Naive thymus-derived CD8-positive, alpha-beta T cell (primary cell): Measurements from ENCODE around the gene HAVCR1. TPM values are rescaled to one million over a fixed set of nuclear protein-coding genes. Genes with fewer than 3 reads are reported as not detected.
A peak's percentile ranks its signal among the peaks of the same experiment; 100 is the strongest.

Source experiments
- ATAC-seq, 2 donors: fragments of 150-1000 bp; cut with Tn5 transposase in 1 of 2; sonication (Bioruptor Pico), chemical (Tn5 transposase) in 1 of 2; 1 replicate in 1 of 2; 2 replicates in 1 of 2; pipeline ENCODE4 v1.10.0; 2021; ENCODE audit warnings: mild to moderate bottlenecking in 2 of 2, moderate library complexity in 2 of 2
- POLR2A ChIA-PET: fragments of 350-600 bp; sonication (Branson Sonifier 250); formaldehyde crosslinking; loops from one replicate; lab custom pipeline; 2021; ENCODE audit warnings: antibody characterized with exemption; lab: Charles Lee
- DNase-seq, 10 donors: peaks; one replicate each; pipeline versions ENCODE4 v3.0.0 to v3.0.0-alpha.2; 2020 to 2022
- H3K27ac Mint-ChIP-seq, 10 donors: one replicate each; pipeline ENCODE4 v1.8.0; 2020 to 2022; ENCODE audit warnings: mild to moderate bottlenecking in 10 of 10, mixed read lengths in 10 of 10, moderate library complexity in 4 of 10, inconsistent platforms in 1 of 10
- H3K27me3 Mint-ChIP-seq, 5 donors: one replicate each; pipeline ENCODE4 v1.8.0; 2021 to 2022; ENCODE audit warnings: mixed read lengths in 5 of 5
- H3K36me3 Mint-ChIP-seq, 3 donors: one replicate each; pipeline ENCODE4 v1.8.0; 2020 to 2022; ENCODE audit warnings: mixed read lengths in 3 of 3, mild to moderate bottlenecking in 2 of 3, inconsistent platforms in 1 of 3
- H3K4me1 Mint-ChIP-seq, 4 donors: one replicate each; pipeline ENCODE4 v1.8.0; 2021 to 2022; ENCODE audit warnings: mixed read lengths in 4 of 4
- H3K4me3 Mint-ChIP-seq, 10 donors: one replicate each; pipeline ENCODE4 v1.8.0; 2020 to 2022; ENCODE audit warnings: mild to moderate bottlenecking in 10 of 10, mixed read lengths in 10 of 10, moderate library complexity in 6 of 10, inconsistent platforms in 1 of 10
- H3K9me3 Mint-ChIP-seq, 9 donors: one replicate each; pipeline ENCODE4 v1.8.0; 2020 to 2022; ENCODE audit warnings: mixed read lengths in 9 of 9, mild to moderate bottlenecking in 3 of 9, inconsistent platforms in 1 of 9, moderate library complexity in 1 of 9
- polyA plus RNA-seq, 3 donors: library from polyadenylated mRNA; unstranded; fragments of 300-500 nt; fragmentation: Illumina TruSeq; gene quantifications; one replicate each; pipeline ENCODE4 v1.2.3, GENCODE V29; 2021
- total RNA-seq, 8 experiments: library from RNA in 2 of 8; stranded (reverse) in 2 of 8; gene quantifications; one replicate each; pipeline ENCODE4 v1.2.3 and lab custom pipeline; 2021 to 2026

HAVCR1 gene
- total RNA-seq (10 to 100 TPM; 26.5 to 30.2 TPM), polyA plus RNA-seq (1 to 10 TPM; 2.3 to 4.7 (median 4.6) TPM), total RNA-seq (lab: John Stamatoyannopoulos, UW) (0.26 to 20.7 (median 7.9) reads per million in 6 experiments)

GRCh38 chr5:157059093-157059539 lies at the start of gene HAVCR1:
Gene HAVCR1 (minus strand): TSS chr5:157059116. CDS start chr5:157057943, 1,173 bp downstream.
- no peaks in the 10 kb centered on the region for H3K27me3 Mint-ChIP-seq
- DNase-seq: no peak
- no peak for ATAC-seq
- peak within 1 kb of the TSS in 2 of 10 donors; percentile 14 to 29 for H3K27ac Mint-ChIP-seq
- peaks cover 0 to 6% (median 0%) of the 10 kb centered on the region in 4 donors for H3K4me1 Mint-ChIP-seq
- H3K36me3 Mint-ChIP-seq: no peaks in the 10 kb centered on the region
- no peaks in the 10 kb centered on the region for H3K9me3 Mint-ChIP-seq
- H3K4me3 Mint-ChIP-seq: no peak within 1 kb of the TSS
- POLR2A ChIA-PET: no interaction called here

- peak overlapping the region in 9 of 10 donors; percentile 2 to 83 (median 39) for H3K4me3 Mint-ChIP-seq
- POLR2A ChIA-PET: interaction anchor here (0.7 to 3.9 kb wide), 3 partner anchors 14 to 57 kb away, joined by 4 to 17 read pairs (median 5); partner anchors contain the start of gene MED7
These were observed 48.6 kb upstream of the HAVCR1 start for GRCh38 chr5:157107508-157107907.

GRCh38 chr5:157106630-157107461 lies 47.9 kb upstream of the HAVCR1 start:
- Mint-ChIP-seq H3K4me1 (peaks cover 18 to 63% (median 42%) of the 10 kb centered on the region in 4 donors), H3K9me3 (no peaks in the 10 kb centered on the region), H3K36me3 (peaks cover 0 to 25% (median 6%) of the 10 kb centered on the region in 3 donors), H3K27ac (peak overlapping the region in 8 of 10 donors; percentile 8 to 86 (median 45)), H3K27me3 (no peaks in the 10 kb centered on the region), H3K4me3 (peak overlapping the region; percentile 22 to 83 (median 40))
- ATAC-seq: no peak
- POLR2A ChIA-PET: interaction anchor here (0.7 to 3.9 kb wide), 4 partner anchors 13 to 158 kb away, joined by 4 to 17 read pairs (median 4); partner anchors contain the start of gene MED7
- no peak for DNase-seq

More at GRCh38 chr5:157107508-157107907, 48.6 kb upstream of the HAVCR1 start:
- ATAC-seq: no peak
- Mint-ChIP-seq H3K9me3 (no peaks in the 10 kb centered on the region), H3K36me3 (peaks cover 0 to 23% (median 6%) of the 10 kb centered on the region in 3 donors), H3K4me1 (peaks cover 18 to 63% (median 42%) of the 10 kb centered on the region in 4 donors), H3K27ac (peak overlapping the region in 6 of 10 donors; percentile 2 to 72 (median 44)), H3K27me3 (no peaks in the 10 kb centered on the region)
- DNase-seq: no peak

- H3K4me3 Mint-ChIP-seq: no peak overlapping the region
- H3K27me3 Mint-ChIP-seq: no peaks in the 10 kb centered on the region
- H3K4me1 Mint-ChIP-seq: peaks cover 5 to 20% (median 7%) of the 10 kb centered on the region in 4 donors
- H3K9me3 Mint-ChIP-seq: no peaks in the 10 kb centered on the region
- DNase-seq: no peak
- peaks cover 0 to 29% (median 2%) of the 10 kb centered on the region in 3 donors for H3K36me3 Mint-ChIP-seq
- peak overlapping the region in 3 of 10 donors; percentile 1 to 55 (median 31) for H3K27ac Mint-ChIP-seq
- no peak for ATAC-seq
- POLR2A ChIA-PET: no interaction called here
These were observed 41.3 kb upstream of the HAVCR1 start for GRCh38 chr5:157100140-157100679.

GRCh38 chr5:157088342-157088990 lies 29.6 kb upstream of the HAVCR1 start:
- H3K27me3 Mint-ChIP-seq: no peaks in the 10 kb centered on the region
- H3K4me1 Mint-ChIP-seq: peaks cover 0 to 4% (median 0%) of the 10 kb centered on the region in 4 donors
- no peak overlapping the region for H3K4me3 Mint-ChIP-seq
- peaks cover 9 to 43% (median 15%) of the 10 kb centered on the region in 3 donors for H3K36me3 Mint-ChIP-seq
- no peak for DNase-seq
- peak overlapping the region; percentile 9 to 63 (median 39) for H3K27ac Mint-ChIP-seq
- H3K9me3 Mint-ChIP-seq: peaks cover 0 to 2% (median 0%) of the 10 kb centered on the region in 9 donors
- POLR2A ChIA-PET: no interaction called here
- no peak for ATAC-seq

GRCh38 chr5:157086751-157087359 lies 27.9 kb upstream of the HAVCR1 start:
- no peaks in the 10 kb centered on the region for H3K27me3 Mint-ChIP-seq
- peaks cover 0 to 4% (median 0%) of the 10 kb centered on the region in 4 donors for H3K4me1 Mint-ChIP-seq
- H3K4me3 Mint-ChIP-seq: no peak overlapping the region
- H3K9me3 Mint-ChIP-seq: peaks cover 0 to 2% (median 0%) of the 10 kb centered on the region in 9 donors
- POLR2A ChIA-PET: no interaction called here
- peaks cover 13 to 42% (median 14%) of the 10 kb centered on the region in 3 donors for H3K36me3 Mint-ChIP-seq
- peak overlapping the region in 1 of 10 donors; percentile 2 for H3K27ac Mint-ChIP-seq
- ATAC-seq (no peak), DNase-seq (no peak)

GRCh38 chr5:157085930-157086329 lies 27.0 kb upstream of the HAVCR1 start:
- ATAC-seq (no peak), DNase-seq (no peak)
- Mint-ChIP-seq H3K9me3 (peaks cover 0 to 2% (median 0%) of the 10 kb centered on the region in 9 donors), H3K4me3 (no peak overlapping the region), H3K36me3 (peaks cover 8 to 34% (median 13%) of the 10 kb centered on the region in 3 donors), H3K4me1 (peaks cover 0 to 4% (median 0%) of the 10 kb centered on the region in 4 donors), H3K27me3 (no peaks in the 10 kb centered on the region), H3K27ac (no peak overlapping the region)
- POLR2A ChIA-PET: no interaction called here

- Mint-ChIP-seq H3K4me3 (no peak overlapping the region), H3K27me3 (no peaks in the 10 kb centered on the region), H3K36me3 (peaks cover 3 to 4% (median 4%) of the 10 kb centered on the region in 3 donors), H3K27ac (no peak overlapping the region), H3K4me1 (peaks cover 0 to 2% (median 0%) of the 10 kb centered on the region in 4 donors), H3K9me3 (peaks cover 0 to 2% (median 0%) of the 10 kb centered on the region in 9 donors)
- no peak for DNase-seq
- ATAC-seq: no peak
- POLR2A ChIA-PET: interaction anchor here (0.6 kb wide), 1 partner anchor 246 kb away, joined by 5 read pairs; no protein-coding TSS in a partner anchor
These were observed 21.4 kb upstream of the HAVCR1 start for GRCh38 chr5:157080286-157080685.

GRCh38 chr5:157076558-157076957 lies 17.6 kb upstream of the HAVCR1 start:
- Mint-ChIP-seq H3K27ac (no peak overlapping the region), H3K4me1 (peaks cover 0 to 11% (median 0%) of the 10 kb centered on the region in 4 donors), H3K27me3 (no peaks in the 10 kb centered on the region), H3K9me3 (no peaks in the 10 kb centered on the region), H3K36me3 (no peaks in the 10 kb centered on the region), H3K4me3 (no peak overlapping the region)
- no peak for DNase-seq
- POLR2A ChIA-PET: no interaction called here
- no peak for ATAC-seq

- Mint-ChIP-seq H3K4me3 (no peak overlapping the region), H3K27me3 (no peaks in the 10 kb centered on the region), H3K4me1 (peaks cover 0 to 11% (median 0%) of the 10 kb centered on the region in 4 donors), H3K9me3 (no peaks in the 10 kb centered on the region), H3K36me3 (no peaks in the 10 kb centered on the region), H3K27ac (peak overlapping the region in 3 of 10 donors; percentile 1 to 62 (median 45))
- ATAC-seq: no peak
- POLR2A ChIA-PET: no interaction called here
- no peak for DNase-seq
These were observed 13.6 kb upstream of the HAVCR1 start for GRCh38 chr5:157072508-157072907.

GRCh38 chr5:157069949-157070348 lies 11.0 kb upstream of the HAVCR1 start:
- Mint-ChIP-seq H3K4me3 (no peak overlapping the region), H3K27ac (peak overlapping the region in 1 of 10 donors; percentile 15), H3K9me3 (no peaks in the 10 kb centered on the region), H3K36me3 (no peaks in the 10 kb centered on the region), H3K27me3 (no peaks in the 10 kb centered on the region), H3K4me1 (peaks cover 0 to 9% (median 5%) of the 10 kb centered on the region in 4 donors)
- ATAC-seq: no peak
- no peak for DNase-seq
- POLR2A ChIA-PET: no interaction called here

GRCh38 chr5:157068785-157069184 lies 9.9 kb upstream of the HAVCR1 start:
- DNase-seq (no peak), ATAC-seq (no peak)
- H3K27ac Mint-ChIP-seq: peak overlapping the region in 1 of 10 donors; percentile 30
- no peaks in the 10 kb centered on the region for H3K36me3 Mint-ChIP-seq
- H3K4me3 Mint-ChIP-seq: no peak overlapping the region
- no peaks in the 10 kb centered on the region for H3K9me3 Mint-ChIP-seq
- H3K27me3 Mint-ChIP-seq: no peaks in the 10 kb centered on the region
- H3K4me1 Mint-ChIP-seq: peaks cover 0 to 9% (median 6%) of the 10 kb centered on the region in 4 donors
- POLR2A ChIA-PET: no interaction called here
